A673 (cell line): ENCODE data around the gene CLSTN2.

Experiments used
- CTCF ChIP-seq: fragments of 300-800, 200-600 bp; sonication (generic); conservative IDR thresholded peaks from 2 replicates; pipeline ENCODE4 v1.5.1; 2017; ENCODE audit warnings: low read depth, mild to moderate bottlenecking, antibody characterized with exemption, low read length, moderate library complexity, mixed read lengths
- EZH2 ChIP-seq: fragments of 200-600 bp; sonication (generic); IDR thresholded peaks from 2 replicates; pipeline ENCODE4 v1.6.1; 2017; ENCODE audit warnings: borderline replicate concordance, low read depth, mild to moderate bottlenecking, mixed read lengths, antibody characterized with exemption, low read length; ENCODE audit not compliant: poor library complexity, severe bottlenecking

- TF ChIP-seq CTCF: no peak
- TF ChIP-seq EZH2: no peak
These were observed 381.0 kb downstream of the CLSTN2 start for GRCh38 chr3:140315955-140316354.
